DND-41 (cell line): Measurements from ENCODE around the gene CLINT1.

Source experiments
- EZH2 ChIP-seq: IDR thresholded peaks from 3 replicates; pipeline ENCODE4 v1.6.1; 2012; ENCODE audit warnings: borderline replicate concordance, low read depth, mild to moderate bottlenecking, moderate library complexity, low read length, inconsistent platforms; ENCODE audit not compliant: severe bottlenecking
- TF ChIP-seq, protein P1 (sequence below): IDR thresholded peaks from 2 replicates; pipeline ENCODE4 v1.5.1; 2012; ENCODE audit warnings: borderline replicate concordance, low read length, moderate library complexity, mild to moderate bottlenecking; ENCODE audit not compliant: poor library complexity, severe bottlenecking; ENCODE audit errors: extremely low read depth

DNA sequence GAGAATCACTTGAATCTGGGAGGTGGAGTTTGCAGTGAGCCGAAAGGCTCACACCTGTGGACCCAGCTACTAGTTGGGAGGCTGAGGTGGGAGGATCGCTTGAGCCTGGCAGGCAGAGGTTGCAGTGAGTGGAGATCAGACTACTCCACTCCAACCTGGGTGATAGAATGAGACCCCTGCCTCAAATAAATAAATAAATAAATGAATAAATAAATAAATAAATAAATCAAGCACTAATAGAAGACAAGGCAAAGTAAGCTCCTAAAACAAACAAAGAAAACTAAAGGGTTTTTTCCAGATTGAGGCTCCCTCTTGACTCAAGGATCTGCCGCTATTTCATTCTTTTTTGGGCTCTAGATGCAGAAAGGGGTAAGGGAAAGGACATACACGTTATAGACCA, 34.7 kb upstream of the CLINT1 start:
- TF ChIP-seq, protein P1, sequence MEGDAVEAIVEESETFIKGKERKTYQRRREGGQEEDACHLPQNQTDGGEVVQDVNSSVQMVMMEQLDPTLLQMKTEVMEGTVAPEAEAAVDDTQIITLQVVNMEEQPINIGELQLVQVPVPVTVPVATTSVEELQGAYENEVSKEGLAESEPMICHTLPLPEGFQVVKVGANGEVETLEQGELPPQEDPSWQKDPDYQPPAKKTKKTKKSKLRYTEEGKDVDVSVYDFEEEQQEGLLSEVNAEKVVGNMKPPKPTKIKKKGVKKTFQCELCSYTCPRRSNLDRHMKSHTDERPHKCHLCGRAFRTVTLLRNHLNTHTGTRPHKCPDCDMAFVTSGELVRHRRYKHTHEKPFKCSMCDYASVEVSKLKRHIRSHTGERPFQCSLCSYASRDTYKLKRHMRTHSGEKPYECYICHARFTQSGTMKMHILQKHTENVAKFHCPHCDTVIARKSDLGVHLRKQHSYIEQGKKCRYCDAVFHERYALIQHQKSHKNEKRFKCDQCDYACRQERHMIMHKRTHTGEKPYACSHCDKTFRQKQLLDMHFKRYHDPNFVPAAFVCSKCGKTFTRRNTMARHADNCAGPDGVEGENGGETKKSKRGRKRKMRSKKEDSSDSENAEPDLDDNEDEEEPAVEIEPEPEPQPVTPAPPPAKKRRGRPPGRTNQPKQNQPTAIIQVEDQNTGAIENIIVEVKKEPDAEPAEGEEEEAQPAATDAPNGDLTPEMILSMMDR, result no peak
- no peak for TF ChIP-seq EZH2
